Fibroblast of lung (primary cell): ENCODE measurements around the gene ADD3.

Source experiments
- EZH2 ChIP-seq: IDR thresholded peaks from 2 replicates; pipeline ENCODE4 v1.5.1; 2012; ENCODE audit warnings: low read length, control low read depth, mild to moderate bottlenecking; ENCODE audit errors: missing control alignments
- TF ChIP-seq, protein P1 (sequence below), 2 donors: IDR thresholded peaks in 1 of 2; conservative IDR thresholded peaks in 1 of 2; 1 replicate in 1 of 2; 2 replicates in 1 of 2; pipeline ENCODE4 v1.5.1; 2011 to 2012; ENCODE audit warnings: low read length in 2 of 2, control low read depth in 1 of 2, inconsistent platforms in 1 of 2, low read depth in 1 of 2, mild to moderate bottlenecking in 1 of 2

DNA sequence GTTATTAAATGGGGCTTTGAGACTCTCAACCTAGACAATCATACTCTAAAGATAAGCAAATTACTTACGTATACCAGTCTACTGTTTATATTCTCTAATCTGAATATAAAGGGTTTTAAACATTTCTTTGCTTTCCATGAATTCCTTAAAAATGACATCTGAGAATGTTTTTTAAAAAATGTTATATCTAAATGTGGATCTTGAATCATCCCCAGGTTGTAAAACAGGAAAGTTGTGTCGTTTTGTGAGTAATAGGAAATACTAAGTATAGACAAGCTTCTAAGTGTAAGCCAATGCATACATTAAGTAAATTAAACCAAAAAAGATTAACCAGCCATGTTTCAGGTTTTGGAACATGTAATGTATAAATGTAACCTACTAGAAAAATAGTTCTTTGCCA lies 26.8 kb downstream of the ADD3 start:
- TF ChIP-seq, protein P1, sequence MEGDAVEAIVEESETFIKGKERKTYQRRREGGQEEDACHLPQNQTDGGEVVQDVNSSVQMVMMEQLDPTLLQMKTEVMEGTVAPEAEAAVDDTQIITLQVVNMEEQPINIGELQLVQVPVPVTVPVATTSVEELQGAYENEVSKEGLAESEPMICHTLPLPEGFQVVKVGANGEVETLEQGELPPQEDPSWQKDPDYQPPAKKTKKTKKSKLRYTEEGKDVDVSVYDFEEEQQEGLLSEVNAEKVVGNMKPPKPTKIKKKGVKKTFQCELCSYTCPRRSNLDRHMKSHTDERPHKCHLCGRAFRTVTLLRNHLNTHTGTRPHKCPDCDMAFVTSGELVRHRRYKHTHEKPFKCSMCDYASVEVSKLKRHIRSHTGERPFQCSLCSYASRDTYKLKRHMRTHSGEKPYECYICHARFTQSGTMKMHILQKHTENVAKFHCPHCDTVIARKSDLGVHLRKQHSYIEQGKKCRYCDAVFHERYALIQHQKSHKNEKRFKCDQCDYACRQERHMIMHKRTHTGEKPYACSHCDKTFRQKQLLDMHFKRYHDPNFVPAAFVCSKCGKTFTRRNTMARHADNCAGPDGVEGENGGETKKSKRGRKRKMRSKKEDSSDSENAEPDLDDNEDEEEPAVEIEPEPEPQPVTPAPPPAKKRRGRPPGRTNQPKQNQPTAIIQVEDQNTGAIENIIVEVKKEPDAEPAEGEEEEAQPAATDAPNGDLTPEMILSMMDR (conservative IDR thresholded peaks at IDR 0.05 in 1 of 2, IDR thresholded peaks at IDR 0.05 in 1 of 2; ENCODE audit: low read depth in 1 of 2, low read length in 2 of 2), result no peak
- no peak for TF ChIP-seq EZH2
